Measurements from ENCODE around the gene SLC28A3.

GRCh38 chr9:84323858-84324257 lies 16.7 kb downstream of the SLC28A3 start:
- TF ChIP-seq CTCF (IDR thresholded peaks at IDR 0.05) (no peak), POLR2A (IDR thresholded peaks at IDR 0.05) (no peak), EP300 (IDR thresholded peaks at IDR 0.05) (no peak), POLR2AphosphoS5 (IDR thresholded peaks at IDR 0.05) (no peak)

All from gastroesophageal sphincter (tissue), 3 donors.